ENCODE results near the gene PTPN14.

The PTPN14 gene

GRCh38 chr1:214455479-214455878 lies 95.9 kb downstream of the PTPN14 start:
- Mint-ChIP-seq H3K4me1 (peaks cover 14% of the 10 kb centered on the region), H3K4me3 (no peak overlapping the region), H3K36me3 (ENCODE audit: low read depth) (peaks cover 16% of the 10 kb centered on the region), H3K27ac (no peak overlapping the region), H3K9me3 (no peaks in the 10 kb centered on the region), H3K27me3 (ENCODE audit: low read depth) (no peaks in the 10 kb centered on the region)
- TF ChIP-seq, protein P1, sequence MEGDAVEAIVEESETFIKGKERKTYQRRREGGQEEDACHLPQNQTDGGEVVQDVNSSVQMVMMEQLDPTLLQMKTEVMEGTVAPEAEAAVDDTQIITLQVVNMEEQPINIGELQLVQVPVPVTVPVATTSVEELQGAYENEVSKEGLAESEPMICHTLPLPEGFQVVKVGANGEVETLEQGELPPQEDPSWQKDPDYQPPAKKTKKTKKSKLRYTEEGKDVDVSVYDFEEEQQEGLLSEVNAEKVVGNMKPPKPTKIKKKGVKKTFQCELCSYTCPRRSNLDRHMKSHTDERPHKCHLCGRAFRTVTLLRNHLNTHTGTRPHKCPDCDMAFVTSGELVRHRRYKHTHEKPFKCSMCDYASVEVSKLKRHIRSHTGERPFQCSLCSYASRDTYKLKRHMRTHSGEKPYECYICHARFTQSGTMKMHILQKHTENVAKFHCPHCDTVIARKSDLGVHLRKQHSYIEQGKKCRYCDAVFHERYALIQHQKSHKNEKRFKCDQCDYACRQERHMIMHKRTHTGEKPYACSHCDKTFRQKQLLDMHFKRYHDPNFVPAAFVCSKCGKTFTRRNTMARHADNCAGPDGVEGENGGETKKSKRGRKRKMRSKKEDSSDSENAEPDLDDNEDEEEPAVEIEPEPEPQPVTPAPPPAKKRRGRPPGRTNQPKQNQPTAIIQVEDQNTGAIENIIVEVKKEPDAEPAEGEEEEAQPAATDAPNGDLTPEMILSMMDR (IDR thresholded peaks at IDR 0.05; ENCODE audit: unreplicated experiment in 3 of 3): no peak

- Mint-ChIP-seq H3K27ac (peak overlapping the region in 1 of 3 experiments; percentile 2), H3K9me3 (no peaks in the 10 kb centered on the region), H3K4me1 (peaks cover 10% of the 10 kb centered on the region), H3K27me3 (ENCODE audit: low read depth) (no peaks in the 10 kb centered on the region), H3K4me3 (no peak overlapping the region), H3K36me3 (ENCODE audit: low read depth) (peaks cover 17% of the 10 kb centered on the region)
- TF ChIP-seq, protein P1 (IDR thresholded peaks at IDR 0.05; ENCODE audit: unreplicated experiment in 3 of 3): no peak
Measured at GRCh38 chr1:214454569-214455396, 96.6 kb downstream of the PTPN14 start.

DNA sequence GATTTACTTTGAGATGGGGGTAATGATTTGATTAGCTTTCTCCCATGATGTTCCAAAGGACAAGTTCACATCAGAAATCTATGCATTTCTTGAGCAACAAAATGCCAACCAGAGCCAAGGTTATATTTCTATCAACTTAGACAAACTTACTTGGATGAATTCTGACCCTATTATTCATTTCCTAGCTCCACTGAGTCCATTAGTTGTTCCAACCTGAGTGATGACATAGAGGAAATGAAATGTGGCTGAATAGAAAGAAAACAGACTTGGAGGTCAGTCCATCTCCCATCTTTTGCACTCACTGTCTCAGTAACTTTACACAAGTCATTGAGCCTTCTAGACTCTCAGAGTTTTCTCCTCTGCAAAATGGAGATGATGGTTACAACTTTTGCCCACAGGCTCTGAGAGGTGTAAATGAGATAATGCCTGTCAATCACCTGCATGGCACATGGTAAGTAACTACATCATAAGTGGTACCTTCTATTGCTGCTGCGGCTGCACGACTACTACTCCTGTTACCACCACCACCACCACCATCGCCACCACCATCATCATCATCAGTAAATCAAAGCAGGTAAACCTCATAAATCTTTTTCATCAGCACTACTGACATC lies 98.2 kb downstream of the PTPN14 start:
- peaks cover 10% of the 10 kb centered on the region for H3K4me1 Mint-ChIP-seq
- no peaks in the 10 kb centered on the region for H3K27me3 Mint-ChIP-seq (ENCODE audit: low read depth)
- H3K27ac Mint-ChIP-seq: peak overlapping the region in 1 of 3 experiments; percentile 3
- no peak overlapping the region for H3K4me3 Mint-ChIP-seq
- H3K36me3 Mint-ChIP-seq (ENCODE audit: low read depth): peaks cover 26% of the 10 kb centered on the region
- TF ChIP-seq, protein P1 (IDR thresholded peaks at IDR 0.05; ENCODE audit: unreplicated experiment in 3 of 3): no peak
- H3K9me3 Mint-ChIP-seq: peaks cover 2% of the 10 kb centered on the region

GRCh38 chr1:214452152-214452784 lies 99.1 kb downstream of the PTPN14 start:
- H3K9me3 Mint-ChIP-seq: peaks cover 2% of the 10 kb centered on the region
- peaks cover 29% of the 10 kb centered on the region for H3K36me3 Mint-ChIP-seq (ENCODE audit: low read depth)
- H3K4me1 Mint-ChIP-seq: peaks cover 19% of the 10 kb centered on the region
- H3K27me3 Mint-ChIP-seq (ENCODE audit: low read depth): no peaks in the 10 kb centered on the region
- no peak overlapping the region for H3K4me3 Mint-ChIP-seq
- H3K27ac Mint-ChIP-seq: no peak overlapping the region
- TF ChIP-seq, protein P1 (IDR thresholded peaks at IDR 0.05; ENCODE audit: unreplicated experiment in 3 of 3): peak in 2 of 3 experiments; percentile 21 to 28

- peaks cover 26% of the 10 kb centered on the region for H3K4me1 Mint-ChIP-seq
- TF ChIP-seq, protein P1 (IDR thresholded peaks at IDR 0.05; ENCODE audit: unreplicated experiment in 3 of 3): no peak
- H3K36me3 Mint-ChIP-seq (ENCODE audit: low read depth): peaks cover 29% of the 10 kb centered on the region
- H3K27ac Mint-ChIP-seq: no peak overlapping the region
- no peaks in the 10 kb centered on the region for H3K27me3 Mint-ChIP-seq (ENCODE audit: low read depth)
- no peak overlapping the region for H3K4me3 Mint-ChIP-seq
- H3K9me3 Mint-ChIP-seq: peaks cover 2% of the 10 kb centered on the region
Measured at GRCh38 chr1:214451596-214451995, 99.8 kb downstream of the PTPN14 start.

Measured in nephron (organoid).